Stimulated activated CD8-positive, alpha-beta memory T cell treated with anti-CD3 and anti-CD28 coated beads, Interleukin-12 subunit alpha, Interleukin-12 subunit beta, amount 100 ng/mL, for 1 hour (primary cell): ENCODE results near the gene PLA2G2C.
"Not testable (repeated sequence)": the region's sequence is repeated elsewhere in the genome, so short reads cannot be mapped to it uniquely, and the experiment has no call there.

Experiments used
- DNase-seq: peaks from one replicate; pipeline ENCODE4 v3.0.0-alpha.2; 2020; ENCODE audit warnings: low read depth

The PLA2G2C gene

DNA sequence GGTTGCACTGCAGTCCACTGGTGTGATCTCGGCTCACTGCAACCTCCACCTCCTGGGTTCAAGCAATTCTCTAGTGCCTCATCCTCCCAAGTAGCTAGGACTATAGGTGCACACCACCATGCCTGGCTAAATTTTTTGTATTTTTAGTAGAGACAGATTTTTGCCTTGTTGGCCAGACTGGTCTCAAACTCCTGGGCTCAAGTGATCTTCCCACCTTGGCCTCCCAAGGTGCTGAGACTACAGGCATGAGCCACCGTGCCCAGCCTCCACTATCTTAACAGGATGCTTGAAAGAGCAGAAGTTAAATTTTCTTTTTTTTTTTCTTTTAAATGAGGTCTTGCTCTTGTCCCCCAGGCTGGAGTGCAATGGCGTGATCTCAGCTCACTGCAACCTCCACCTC lies 55.8 kb downstream of the PLA2G2C start:
- not testable (repeated sequence) for DNase-seq

GRCh38 chr1:20126806-20127440 lies 59.4 kb downstream of the PLA2G2C start:
- no peak for DNase-seq

DNA sequence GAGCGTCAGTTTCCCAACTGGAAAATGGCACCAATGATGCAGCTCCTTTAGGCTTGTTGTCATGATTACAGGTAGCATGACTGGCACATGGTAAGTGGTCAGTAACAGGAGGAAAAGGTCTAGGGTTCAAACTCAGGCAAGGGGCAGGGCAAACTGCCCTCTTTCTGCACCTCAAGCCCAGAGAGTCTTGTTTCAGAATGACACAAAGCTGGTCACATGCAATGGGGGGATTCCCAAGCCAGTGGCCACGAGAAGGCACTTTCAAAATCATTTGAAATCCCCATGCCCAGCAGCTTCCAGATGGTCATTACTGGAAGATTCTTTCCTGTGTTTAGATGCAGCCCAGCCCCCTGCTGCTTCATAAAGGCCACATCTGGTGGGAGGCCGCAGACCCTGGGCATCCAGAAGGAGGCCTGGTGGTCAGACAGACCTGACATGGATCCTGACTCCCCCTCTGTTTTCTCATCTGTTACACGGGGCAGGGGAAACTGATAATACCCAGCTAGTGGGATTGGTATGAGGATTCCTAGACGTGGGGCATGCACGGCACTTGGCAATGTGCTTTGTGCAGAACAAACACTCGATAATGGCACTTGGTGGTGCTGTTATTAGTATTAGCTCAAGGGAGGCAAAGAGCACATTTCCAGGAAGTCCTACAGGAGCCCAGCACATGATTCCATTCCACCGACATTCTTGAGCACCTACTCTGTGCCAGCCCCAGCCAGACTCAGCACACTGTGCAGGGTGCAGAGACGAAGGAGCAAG lies 60.1 kb downstream of the PLA2G2C start:
- no peak for DNase-seq

DNA sequence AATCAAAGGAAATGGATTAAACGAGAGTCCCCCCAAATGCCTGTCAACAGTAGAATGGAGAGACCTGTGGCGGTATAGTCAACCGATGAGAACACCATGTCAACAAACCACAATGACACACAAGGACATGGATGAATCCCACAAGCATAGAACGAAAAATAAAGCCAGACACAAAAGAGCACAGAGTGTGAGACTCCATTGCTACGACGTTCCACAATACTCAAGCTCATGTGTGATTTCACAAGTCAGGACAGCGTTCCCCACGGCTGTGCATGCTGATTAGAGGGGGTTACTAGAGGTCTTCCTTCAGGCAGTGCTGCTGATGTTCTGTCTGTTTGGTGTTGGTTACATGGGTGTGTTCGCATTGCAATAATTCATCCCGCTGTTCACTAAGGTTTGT lies 61.2 kb downstream of the PLA2G2C start:
- DNase-seq = no peak

- DNase-seq = no peak
These were observed 61.8 kb downstream of the PLA2G2C start for GRCh38 chr1:20124456-20125057.

DNA sequence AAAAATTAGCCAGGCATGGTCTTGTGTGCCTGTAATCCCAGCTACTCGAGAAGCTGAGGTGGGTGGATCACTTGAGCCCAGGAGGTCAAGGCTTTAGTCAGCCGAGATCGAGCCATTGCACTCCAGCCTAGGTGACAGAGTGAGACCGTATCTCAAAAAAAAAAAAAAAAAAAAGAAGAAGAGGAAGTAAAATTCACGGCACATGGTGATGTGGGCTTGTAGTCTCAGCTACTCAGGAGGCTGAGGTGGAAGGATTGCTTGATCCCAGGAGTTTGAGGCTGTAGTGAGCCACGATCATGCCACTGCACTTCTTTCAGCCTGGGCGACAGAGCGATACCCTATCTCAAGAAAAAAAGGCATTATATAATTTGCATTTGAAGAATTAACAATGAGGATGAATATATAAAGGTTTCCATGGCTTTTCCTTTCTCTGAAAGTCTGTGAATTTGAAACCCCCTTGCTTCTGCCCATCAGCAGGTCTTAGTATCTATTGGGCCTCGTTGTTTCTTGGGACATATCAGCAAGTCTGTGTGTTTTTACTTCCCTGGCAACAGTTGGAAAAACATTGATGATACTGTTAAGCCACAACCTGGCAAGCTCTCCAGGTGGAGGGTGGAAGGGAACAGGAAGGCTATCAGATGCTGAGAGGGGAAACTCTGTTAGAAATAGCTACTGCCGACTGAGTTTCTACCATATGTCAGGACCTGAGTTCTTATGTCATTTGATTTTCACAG lies 62.4 kb downstream of the PLA2G2C start:
- DNase-seq = no peak

DNA sequence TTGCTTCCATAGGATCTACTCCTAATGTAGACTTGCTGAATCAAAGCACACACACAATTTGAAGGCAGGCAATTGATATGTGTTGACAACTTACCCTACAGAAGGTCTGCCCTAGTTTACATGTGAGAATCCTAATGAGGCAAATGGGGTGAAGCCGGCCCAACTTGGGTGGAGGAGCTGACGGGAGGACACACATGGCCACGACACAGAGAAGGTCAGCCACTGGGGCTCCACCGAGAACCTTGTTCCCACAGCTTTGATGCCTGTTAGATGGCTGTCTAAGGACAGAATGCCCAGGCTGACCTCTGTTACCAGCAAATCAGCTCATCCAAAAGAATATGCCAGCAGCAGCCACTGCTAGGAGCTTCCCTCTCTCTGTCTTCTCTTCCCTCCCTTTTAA lies 65.5 kb downstream of the PLA2G2C start:
- no peak for DNase-seq

GRCh38 chr1:20119347-20119746 lies 67.0 kb downstream of the PLA2G2C start, which contains the start of gene PLA2G2D:
Gene PLA2G2D (minus strand): TSS chr1:20119536. CDS start chr1:20119498, 38 bp downstream.
- no peak for DNase-seq

GRCh38 chr1:20117236-20117635 lies 69.1 kb downstream of the PLA2G2C start:
- no peak for DNase-seq

- no peak for DNase-seq
These were observed 70.4 kb downstream of the PLA2G2C start for GRCh38 chr1:20115916-20116315.

- no peak for DNase-seq
These were observed 70.8 kb downstream of the PLA2G2C start for GRCh38 chr1:20115479-20115878.

- no peak for DNase-seq
These were observed 72.2 kb downstream of the PLA2G2C start for GRCh38 chr1:20114021-20114648.
